PC-3 (cell line): ENCODE results near the gene JHY.

Experiments used
- EZH2 ChIP-seq: fragments of 300-600 bp; sonication (generic); IDR thresholded peaks from one replicate; pipeline ENCODE4 v1.6.1; 2017; ENCODE audit warnings: antibody characterized with exemption, mild to moderate bottlenecking, low read length; ENCODE audit not compliant: unreplicated experiment
- TF ChIP-seq, protein P1 (sequence below): fragments of 300-600 bp; sonication (generic); conservative IDR thresholded peaks from 2 replicates; pipeline ENCODE4 v1.5.1; 2017; ENCODE audit warnings: antibody characterized with exemption, low read depth, mild to moderate bottlenecking, low read length

DNA sequence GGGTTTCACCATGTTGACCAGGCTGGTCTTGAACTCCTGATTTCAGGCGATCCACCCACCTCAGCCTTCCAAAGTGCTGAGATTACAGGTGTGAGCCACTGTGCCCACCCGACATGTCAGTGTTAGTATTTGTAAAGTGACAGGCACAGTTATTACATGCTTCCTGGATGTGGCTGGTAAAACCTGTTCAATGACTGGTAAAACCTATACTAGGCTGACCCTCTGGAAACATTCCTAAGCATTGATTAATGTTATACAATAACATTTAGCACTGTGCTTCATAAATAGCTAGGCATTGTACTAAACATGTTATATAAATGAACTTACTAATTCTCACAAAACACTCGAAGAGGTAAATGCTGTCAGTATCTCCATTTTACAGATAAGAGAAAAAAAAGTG, 20.9 kb upstream of the JHY start:
- TF ChIP-seq, protein P1, sequence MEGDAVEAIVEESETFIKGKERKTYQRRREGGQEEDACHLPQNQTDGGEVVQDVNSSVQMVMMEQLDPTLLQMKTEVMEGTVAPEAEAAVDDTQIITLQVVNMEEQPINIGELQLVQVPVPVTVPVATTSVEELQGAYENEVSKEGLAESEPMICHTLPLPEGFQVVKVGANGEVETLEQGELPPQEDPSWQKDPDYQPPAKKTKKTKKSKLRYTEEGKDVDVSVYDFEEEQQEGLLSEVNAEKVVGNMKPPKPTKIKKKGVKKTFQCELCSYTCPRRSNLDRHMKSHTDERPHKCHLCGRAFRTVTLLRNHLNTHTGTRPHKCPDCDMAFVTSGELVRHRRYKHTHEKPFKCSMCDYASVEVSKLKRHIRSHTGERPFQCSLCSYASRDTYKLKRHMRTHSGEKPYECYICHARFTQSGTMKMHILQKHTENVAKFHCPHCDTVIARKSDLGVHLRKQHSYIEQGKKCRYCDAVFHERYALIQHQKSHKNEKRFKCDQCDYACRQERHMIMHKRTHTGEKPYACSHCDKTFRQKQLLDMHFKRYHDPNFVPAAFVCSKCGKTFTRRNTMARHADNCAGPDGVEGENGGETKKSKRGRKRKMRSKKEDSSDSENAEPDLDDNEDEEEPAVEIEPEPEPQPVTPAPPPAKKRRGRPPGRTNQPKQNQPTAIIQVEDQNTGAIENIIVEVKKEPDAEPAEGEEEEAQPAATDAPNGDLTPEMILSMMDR: no peak
- TF ChIP-seq EZH2: no peak
